GM12878 (cell line): ENCODE measurements around the gene TRAPPC2. TPM values are rescaled to one million over a fixed set of nuclear protein-coding genes. Genes with fewer than 3 reads are reported as not detected.
A peak's percentile ranks its signal among the peaks of the same experiment; 100 is the strongest.

Experiments used
- ATAC-seq: fragments of 200-7000 bp; cut with Tn5 transposase; 3 replicates; pipeline ENCODE4 v1.9.1; 2020; ENCODE audit warnings: mild to moderate bottlenecking, moderate library complexity
- BruUV-seq: library from RNA; stranded (reverse); fragments of 400-500 nt; replicated peaks from 2 replicates; lab custom pipeline; 2021; lab: Mats Ljungman, UMichigan
- CTCF ChIA-PET: fragments of 300-600 bp; sonication (Branson Sonifier 250); formaldehyde crosslinking; extraction: SDS; loops from one replicate; lab custom pipeline; 2021; ENCODE audit warnings: inconsistent platforms; lab: Yijun Ruan, JAX
- POLR2A ChIA-PET: fragments of 350-600 bp; formaldehyde crosslinking; extraction: SDS; loops from one replicate; lab custom pipeline; 2021; ENCODE audit warnings: inconsistent platforms; lab: Charles Lee
- RAD21 ChIA-PET: fragments of 300-600 bp; sonication (Branson Sonifier 250); formaldehyde crosslinking; loops from one replicate; lab custom pipeline; 2023; ENCODE audit warnings: antibody characterized with exemption; ENCODE audit not compliant: unreplicated experiment; lab: Charles Lee
- SMC1A ChIA-PET: fragments of 300-600 bp; sonication (Branson Sonifier 250); formaldehyde crosslinking; loops from one replicate; lab custom pipeline; 2023; ENCODE audit not compliant: unreplicated experiment, uncharacterized antibody; lab: Charles Lee
- DNase-seq: peaks from one replicate; pipeline ENCODE4 v3.0.0-alpha.2; 2011; ENCODE audit warnings: low read depth, low spot score
- FAIRE-seq: peaks from 3 replicates; lab custom pipeline; 2011; peaks lifted over from hg19 to GRCh38; lab: Jason Lieb, UNC
- H2AFZ ChIP-seq: 2 replicates; pipeline ENCODE4 v1.6.0; 2011; ENCODE audit warnings: low read depth, low read length, control low read depth; ENCODE audit not compliant: control insufficient read depth
- H3K27ac ChIP-seq: 2 replicates; pipeline ENCODE4 v1.5.1; 2011; ENCODE audit warnings: control low read depth; ENCODE audit not compliant: control insufficient read depth, insufficient read depth
- H3K27me3 ChIP-seq, 2 experiments: replicated peaks in 1 of 2; 2 replicates each; pipeline versions ENCODE4 v1.6.0 to v1.6.1; 2011; ENCODE audit warnings: low read length in 1 of 2; ENCODE audit not compliant: control insufficient read depth in 2 of 2, insufficient read depth in 2 of 2
- H3K36me3 ChIP-seq, 2 experiments: 2 replicates each; pipeline ENCODE4 v1.5.1; 2011; ENCODE audit warnings: low read length in 1 of 2; ENCODE audit not compliant: control insufficient read depth in 2 of 2, insufficient read depth in 2 of 2
- H3K4me1 ChIP-seq: 2 replicates; pipeline ENCODE4 v1.6.1; 2011; ENCODE audit warnings: mild to moderate bottlenecking, low read length, moderate library complexity, mixed read lengths; ENCODE audit not compliant: control insufficient read depth, insufficient read depth
- H3K4me2 ChIP-seq: 2 replicates; pipeline ENCODE4 v1.6.0; 2011; ENCODE audit warnings: control low read depth; ENCODE audit not compliant: control insufficient read depth, insufficient read depth
- H3K4me3 ChIP-seq: fragments of 200-600 bp; sonication (generic); 2 replicates; pipeline ENCODE4 v1.5.1; 2016
- H3K79me2 ChIP-seq: 2 replicates; pipeline ENCODE4 v1.6.0; 2011; ENCODE audit warnings: low read length; ENCODE audit not compliant: control insufficient read depth, insufficient read depth
- H3K9ac ChIP-seq: 2 replicates; pipeline ENCODE4 v1.8.0; 2011; ENCODE audit warnings: low read length, control low read depth, mixed read lengths; ENCODE audit not compliant: control insufficient read depth, insufficient read depth
- H3K9me3 ChIP-seq: replicated peaks from 3 replicates; pipeline ENCODE4 v1.5.1; 2011; ENCODE audit warnings: mild to moderate bottlenecking, low read length; ENCODE audit not compliant: control insufficient read depth, insufficient read depth
- H4K20me1 ChIP-seq: 2 replicates; pipeline ENCODE4 v1.6.0; 2011; ENCODE audit not compliant: control insufficient read depth, insufficient read depth
- ATF2 ChIP-seq: IDR thresholded peaks from 2 replicates; pipeline ENCODE4 v1.6.1; 2012; ENCODE audit warnings: low read length, inconsistent platforms
- CHD4 ChIP-seq: fragments of 200-600 bp; sonication (generic); IDR thresholded peaks from 2 replicates; pipeline ENCODE4 v1.6.1; 2016; ENCODE audit warnings: mild to moderate bottlenecking
- DPF2 ChIP-seq: fragments of 450-650 bp; IDR thresholded peaks from 2 replicates; pipeline ENCODE4 v1.6.1; 2017; ENCODE audit warnings: mild to moderate bottlenecking
- GABPA ChIP-seq: IDR thresholded peaks from 2 replicates; pipeline ENCODE4 v1.6.1; 2014; ENCODE audit warnings: antibody characterized with exemption, low read depth, mild to moderate bottlenecking, inconsistent platforms
- HDAC2 ChIP-seq: fragments of 200-600 bp; sonication (generic); IDR thresholded peaks from 2 replicates; pipeline ENCODE4 v1.6.1; 2017
- HDAC6 ChIP-seq: fragments of 200-600 bp; sonication (generic); IDR thresholded peaks from one replicate; pipeline ENCODE4 v1.8.0; 2017; ENCODE audit warnings: antibody characterized with exemption; ENCODE audit not compliant: unreplicated experiment
- MXI1 ChIP-seq: fragments of 150-350 bp; IDR thresholded peaks from 2 replicates; pipeline ENCODE4 v1.6.1; 2011; ENCODE audit warnings: low read depth, mild to moderate bottlenecking, inconsistent platforms, low read length, improper control_type of control experiment
- NBN ChIP-seq: fragments of 450-650 bp; IDR thresholded peaks from 2 replicates; pipeline ENCODE4 v1.6.1; 2016
- NKRF ChIP-seq: fragments of 450-650 bp; conservative IDR thresholded peaks from 2 replicates; pipeline ENCODE4 v1.6.1; 2017; ENCODE audit warnings: mild to moderate bottlenecking, moderate library complexity
- NR2C2 ChIP-seq: IDR thresholded peaks from 2 replicates; pipeline ENCODE4 v1.6.1; 2011; ENCODE audit warnings: borderline replicate concordance, low read depth; ENCODE audit not compliant: control insufficient read depth, insufficient read length
- PAX8 ChIP-seq: fragments of 450-650 bp; IDR thresholded peaks from 2 replicates; pipeline ENCODE4 v1.6.1; 2017; ENCODE audit warnings: mild to moderate bottlenecking, moderate library complexity
- RAD51 ChIP-seq: fragments of 450-650 bp; IDR thresholded peaks from 2 replicates; pipeline ENCODE4 v1.6.1; 2016; ENCODE audit warnings: moderate library complexity, mild to moderate bottlenecking, inconsistent platforms
- SMAD1 ChIP-seq: fragments of 450-650 bp; IDR thresholded peaks from 2 replicates; pipeline ENCODE4 v1.6.1; 2018; ENCODE audit warnings: mild to moderate bottlenecking, low read depth; ENCODE audit not compliant: partially characterized antibody
- SMAD5 ChIP-seq: IDR thresholded peaks from 2 replicates; pipeline ENCODE4 v1.6.1; 2016; ENCODE audit warnings: antibody characterized with exemption, low read depth
- SMC3 ChIP-seq: IDR thresholded peaks from 2 replicates; pipeline ENCODE4 v1.6.1; 2011; ENCODE audit warnings: low read length, improper control_type of control experiment, borderline replicate concordance
- SP1 ChIP-seq: IDR thresholded peaks from one replicate; pipeline ENCODE4 v1.6.1; 2011; ENCODE audit warnings: low read depth, low read length
- SPI1 ChIP-seq: IDR thresholded peaks from 2 replicates; pipeline ENCODE4 v1.6.1; 2011; ENCODE audit warnings: low read depth, mild to moderate bottlenecking, low read length, moderate library complexity, borderline replicate concordance; ENCODE audit not compliant: insufficient read depth
- STAT1 ChIP-seq: fragments of 450-650 bp; conservative IDR thresholded peaks from 2 replicates; pipeline ENCODE4 v1.6.1; 2014; ENCODE audit warnings: antibody characterized with exemption, mild to moderate bottlenecking
- USF2 ChIP-seq: IDR thresholded peaks from 2 replicates; pipeline ENCODE4 v1.6.1; 2011; ENCODE audit warnings: low read depth, low read length, improper control_type of control experiment, borderline replicate concordance
- ZBED1 ChIP-seq: IDR thresholded peaks from 2 replicates; pipeline ENCODE4 v1.6.1; 2016; ENCODE audit warnings: borderline replicate concordance
- WGBS: methylation state at CpG from one replicate; pipeline ENCODE4 v1.1.6; 2016; ENCODE audit warnings: low lambda C conversion rate; ENCODE audit not compliant: insufficient replicate concordance, insufficient coverage; ENCODE audit errors: missing lambda C conversion rate; 5-methylcytosine and 5-hydroxymethylcytosine counted together
- in situ Hi-C: fragments of 300-500 bp; cut with MboI; formaldehyde crosslinking; loops from 9 replicates; pipeline ENCODE4 v1.14.3; 2018; ENCODE audit warnings: mixed read lengths
- intact Hi-C: fragments of 100-400 bp; cut with micrococcal nuclease; formaldehyde crosslinking; loops from one replicate; pipeline ENCODE4 v1.14.2; 2022; ENCODE audit not compliant: unreplicated experiment
- polyA plus RNA-seq, 11 experiments: library from polyadenylated mRNA; depleted of rRNA in 4 of 11; unstranded in 6 of 11; stranded (reverse) in 5 of 11; fragments of >200 nt; fragmentation: Nextera tagmentation in 4 of 11; fragmentation: Illumina TruSeq in 1 of 11; extraction: Ambion mirVana in 4 of 11; extraction: Trizol in 1 of 11; gene quantifications; 1 replicate in 1 of 11; 2 replicates in 10 of 11; pipeline versions ENCODE4 v1.2.1 to v1.2.3, GENCODE V29; 2011 to 2016; ENCODE audit warnings: inconsistent platforms in 2 of 11, missing spikeins in 2 of 11, low read depth in 1 of 11
- total RNA-seq, 4 experiments: library from RNA; depleted of rRNA in 3 of 4; stranded (reverse); fragments of >200 nt in 3 of 4; fragmentation: Illumina TruSeq in 1 of 4; extraction: Trizol in 1 of 4; gene quantifications; 2 replicates each; pipeline versions ENCODE4 v1.2.1 to v1.2.3, GENCODE V29; 2013 to 2021

Gene TRAPPC2
- total and polyA plus RNA-seq, 10 of the 15 experiments (the other 5 are each of a cell fraction or from before 2014, with no cell fraction given) = 12.4 to 28.4 (median 21.3) TPM

DNA sequence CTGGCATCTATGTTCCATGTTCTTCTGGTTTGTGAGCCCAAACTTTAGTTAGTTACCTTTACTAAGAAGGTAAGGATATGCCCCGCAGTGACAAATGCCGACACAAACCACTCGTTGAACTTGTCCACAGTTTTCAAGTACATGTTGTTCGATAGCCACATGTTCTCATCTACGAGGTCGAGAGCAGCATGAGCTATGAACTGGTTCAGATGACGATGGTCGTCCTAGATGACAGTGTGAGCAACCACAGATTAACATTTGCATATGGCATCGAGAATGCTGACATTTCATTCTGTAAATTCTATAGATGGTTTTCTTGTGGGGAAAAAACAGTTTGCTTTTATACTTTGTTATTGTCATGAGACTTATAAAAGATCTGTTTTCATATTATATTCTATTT, 18.0 kb downstream of the TRAPPC2 start:
- no peaks in the 10 kb centered on the region for H3K27me3 ChIP-seq
- no peaks in the 10 kb centered on the region for H3K4me1 ChIP-seq
- TF ChIP-seq SPI1 (no peak), SP1 (no peak), SMAD5 (no peak), NKRF (no peak), STAT1 (no peak), ATF2 (no peak), PAX8 (no peak), HDAC6 (no peak), USF2 (no peak), GABPA (no peak), MXI1 (no peak), ZBED1 (no peak), SMC3 (no peak), HDAC2 (no peak), NBN (no peak), DPF2 (no peak), RAD51 (no peak), CHD4 (no peak), NR2C2 (no peak), SMAD1 (no peak)
- ATAC-seq (no peak), DNase-seq (no peak), FAIRE-seq (peak; percentile 41)
- H4K20me1 ChIP-seq = no peaks in the 10 kb centered on the region
- H3K27ac ChIP-seq = no peak overlapping the region
- ChIA-PET POLR2A (no interaction called here), SMC1A (interaction anchor here (0.8 to 1.1 kb wide), 2 partner anchors 19 to 40 kb away, joined by 4 read pairs; no protein-coding TSS in a partner anchor), CTCF (interaction anchor here (1.1 kb wide), 1 partner anchor 74 kb away, joined by 4 read pairs; no protein-coding TSS in a partner anchor), RAD21 (no interaction called here)
- H3K9ac ChIP-seq = no peak overlapping the region
- in situ Hi-C loops (no loop called here), intact Hi-C loops (no loop called here)
- peaks cover 6 to 20% of the 10 kb centered on the region in 2 experiments; a peak in 3 of 4 replicates for H3K36me3 ChIP-seq
- no TSS peak for BruUV-seq
- H3K79me2 ChIP-seq = peaks cover 3% of the 10 kb centered on the region; the same call in 1 of the 2 replicates
- no peak overlapping the region for H3K4me2 ChIP-seq
- H2AFZ ChIP-seq = no peak overlapping the region
- H3K4me3 ChIP-seq = no peak overlapping the region
- H3K9me3 ChIP-seq = no peaks in the 10 kb centered on the region
- WGBS = 83% methylated on average over 9 of the region's 9 CpGs
